MCF 10A (cell line): ENCODE data around the gene GRM2. TPM values are rescaled to one million over a fixed set of nuclear protein-coding genes. Genes with fewer than 3 reads are reported as not detected.

Experiments used
- BruUV-seq: library from RNA; stranded (reverse); fragments of 400-500 nt; replicated peaks from 2 replicates; lab custom pipeline; 2021; lab: Mats Ljungman, UMichigan
- CTCF ChIA-PET: fragments of 300-600 bp; sonication (Branson Sonifier 250); formaldehyde crosslinking; extraction: SDS; loops from one replicate; lab custom pipeline; 2021; ENCODE audit warnings: antibody characterized with exemption, inconsistent platforms; lab: Yijun Ruan, JAX
- POLR2A ChIA-PET: fragments of 300-600, 350-650 bp; sonication (Branson Sonifier 250); formaldehyde crosslinking; extraction: SDS; loops from one replicate; lab custom pipeline; 2020; ENCODE audit warnings: antibody characterized with exemption, inconsistent platforms; lab: Yijun Ruan, JAX
- DNase-seq: peaks from one replicate; pipeline ENCODE4 v3.0.0-alpha.2; 2018; ENCODE audit not compliant: unreplicated experiment
- H3K27ac Mint-ChIP-seq: one replicate; pipeline ENCODE4 v1.8.0; 2022; ENCODE audit warnings: mild to moderate bottlenecking, low read depth, mixed read lengths; ENCODE audit not compliant: unreplicated experiment
- H3K27me3 Mint-ChIP-seq: one replicate; pipeline ENCODE4 v1.8.0; 2022; ENCODE audit warnings: mixed read lengths; ENCODE audit not compliant: insufficient read depth, unreplicated experiment
- H3K36me3 Mint-ChIP-seq: one replicate; pipeline ENCODE4 v1.8.0; 2022; ENCODE audit warnings: mild to moderate bottlenecking, moderate library complexity, mixed read lengths; ENCODE audit not compliant: insufficient read depth, unreplicated experiment
- H3K4me1 Mint-ChIP-seq: one replicate; pipeline ENCODE4 v1.8.0; 2022; ENCODE audit warnings: mixed read lengths; ENCODE audit not compliant: insufficient read depth, unreplicated experiment
- H3K4me3 Mint-ChIP-seq: one replicate; pipeline ENCODE4 v1.8.0; 2022; ENCODE audit warnings: mild to moderate bottlenecking, moderate library complexity, mixed read lengths; ENCODE audit not compliant: unreplicated experiment
- H3K9me3 Mint-ChIP-seq: one replicate; pipeline ENCODE4 v1.8.0; 2022; ENCODE audit warnings: mixed read lengths; ENCODE audit not compliant: unreplicated experiment
- intact Hi-C: fragments of 100-400 bp; cut with micrococcal nuclease; formaldehyde crosslinking; loops from 2 replicates; pipeline ENCODE4 v1.14.1; 2022
- total RNA-seq: library from RNA; stranded (reverse); gene quantifications from 2 replicates; pipeline ENCODE4 v1.2.3, GENCODE V29; 2022
- TF ChIP-seq, protein P1 (sequence below): fragments of 200-600 bp; IDR thresholded peaks from one replicate; pipeline ENCODE4 v1.8.0; 2022; ENCODE audit warnings: antibody characterized with exemption, mild to moderate bottlenecking; ENCODE audit not compliant: unreplicated experiment

Gene GRM2
- total RNA-seq, 1 experiment from 2014 or later, result 0.23 TPM

DNA sequence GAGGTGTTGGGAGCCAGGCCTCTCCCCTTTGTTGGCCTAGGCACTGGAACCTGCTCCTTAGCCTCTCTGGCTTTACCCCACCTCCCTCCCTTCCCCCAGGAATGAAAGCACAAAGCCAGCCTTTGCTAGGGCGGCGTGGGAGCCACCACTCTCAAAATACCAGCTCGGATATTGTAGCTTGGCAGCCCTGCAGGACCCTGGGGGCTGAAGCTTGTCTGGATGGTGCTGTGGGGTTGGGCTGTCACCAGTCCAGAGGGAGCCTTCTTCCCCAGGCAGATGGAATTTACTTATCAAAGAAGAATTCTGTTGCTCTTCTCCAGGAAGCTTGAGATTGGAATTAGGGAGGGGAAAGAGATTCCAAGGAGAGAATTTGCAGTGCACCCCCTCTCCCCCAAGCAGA is 14.9 kb upstream of the GRM2 start:
- no TSS peak for BruUV-seq
- Mint-ChIP-seq H3K36me3 (peaks cover 59% of the 10 kb centered on the region), H3K4me3 (no peak overlapping the region), H3K27me3 (no peaks in the 10 kb centered on the region), H3K9me3 (no peaks in the 10 kb centered on the region), H3K27ac (peak overlapping the region; percentile 14), H3K4me1 (peaks cover 6% of the 10 kb centered on the region)
- ChIA-PET CTCF (interaction anchor here (0.6 to 2.3 kb wide), 4 partner anchors 11 to 303 kb away, joined by 3 to 12 read pairs (median 4); no protein-coding TSS in a partner anchor), POLR2A (no interaction called here)
- no peak for DNase-seq
- TF ChIP-seq, protein P1, sequence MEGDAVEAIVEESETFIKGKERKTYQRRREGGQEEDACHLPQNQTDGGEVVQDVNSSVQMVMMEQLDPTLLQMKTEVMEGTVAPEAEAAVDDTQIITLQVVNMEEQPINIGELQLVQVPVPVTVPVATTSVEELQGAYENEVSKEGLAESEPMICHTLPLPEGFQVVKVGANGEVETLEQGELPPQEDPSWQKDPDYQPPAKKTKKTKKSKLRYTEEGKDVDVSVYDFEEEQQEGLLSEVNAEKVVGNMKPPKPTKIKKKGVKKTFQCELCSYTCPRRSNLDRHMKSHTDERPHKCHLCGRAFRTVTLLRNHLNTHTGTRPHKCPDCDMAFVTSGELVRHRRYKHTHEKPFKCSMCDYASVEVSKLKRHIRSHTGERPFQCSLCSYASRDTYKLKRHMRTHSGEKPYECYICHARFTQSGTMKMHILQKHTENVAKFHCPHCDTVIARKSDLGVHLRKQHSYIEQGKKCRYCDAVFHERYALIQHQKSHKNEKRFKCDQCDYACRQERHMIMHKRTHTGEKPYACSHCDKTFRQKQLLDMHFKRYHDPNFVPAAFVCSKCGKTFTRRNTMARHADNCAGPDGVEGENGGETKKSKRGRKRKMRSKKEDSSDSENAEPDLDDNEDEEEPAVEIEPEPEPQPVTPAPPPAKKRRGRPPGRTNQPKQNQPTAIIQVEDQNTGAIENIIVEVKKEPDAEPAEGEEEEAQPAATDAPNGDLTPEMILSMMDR, result no peak
- intact Hi-C loops, result no loop called here

DNA sequence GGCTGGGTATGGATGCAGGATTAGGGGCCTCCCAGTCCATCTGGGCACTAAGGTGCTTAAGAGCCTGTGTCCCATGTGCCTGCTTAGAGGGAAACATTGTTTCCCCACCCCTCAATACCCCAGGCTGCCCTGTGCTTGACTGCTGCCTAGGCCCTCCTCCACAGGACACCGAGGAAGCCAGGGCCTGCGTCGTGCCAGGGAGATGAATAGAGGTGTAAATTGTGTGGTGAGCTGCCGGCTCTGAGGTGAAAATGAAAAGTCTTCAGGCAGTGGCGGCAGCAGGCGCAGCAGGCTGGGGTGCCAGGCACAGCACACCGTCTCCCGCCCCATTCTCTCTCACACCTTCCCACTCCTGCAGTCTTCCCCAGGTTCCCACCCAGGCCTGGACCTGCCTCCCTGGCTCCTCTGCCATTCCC is 13.9 kb upstream of the GRM2 start:
- no TSS peak for BruUV-seq
- intact Hi-C loops, result no loop called here
- Mint-ChIP-seq H3K4me1 (no peaks in the 10 kb centered on the region), H3K4me3 (no peak overlapping the region), H3K9me3 (no peaks in the 10 kb centered on the region), H3K27ac (no peak overlapping the region), H3K36me3 (peaks cover 60% of the 10 kb centered on the region), H3K27me3 (no peaks in the 10 kb centered on the region)
- ChIA-PET CTCF (interaction anchor here (1.0 to 1.2 kb wide), 2 partner anchors 191 to 304 kb away, joined by 3 read pairs; no protein-coding TSS in a partner anchor), POLR2A (no interaction called here)
- no peak for DNase-seq
- TF ChIP-seq, protein P1, result no peak

- ChIA-PET POLR2A (interaction anchor here (0.6 to 1.4 kb wide), 2 partner anchors 9 kb away, joined by 3 to 6 read pairs; no protein-coding TSS in a partner anchor), CTCF (interaction anchor here (1.3 to 2.6 kb wide), 2 partner anchors 15 to 27 kb away, joined by 4 to 9 read pairs; no protein-coding TSS in a partner anchor)
- Mint-ChIP-seq H3K4me1 (no peaks in the 10 kb centered on the region), H3K9me3 (no peaks in the 10 kb centered on the region), H3K4me3 (no peak overlapping the region), H3K36me3 (peaks cover 55% of the 10 kb centered on the region), H3K27ac (no peak overlapping the region), H3K27me3 (no peaks in the 10 kb centered on the region)
- no TSS peak for BruUV-seq
- TF ChIP-seq, protein P1, result no peak
- intact Hi-C loops, result no loop called here
- DNase-seq, result no peak
These were observed 9.9 kb upstream of the GRM2 start for GRCh38 chr3:51696954-51697353.

- POLR2A ChIA-PET, result no interaction called here
- DNase-seq, result no peak
- Mint-ChIP-seq H3K9me3 (no peaks in the 10 kb centered on the region), H3K27ac (no peak overlapping the region), H3K4me3 (no peak overlapping the region), H3K4me1 (no peaks in the 10 kb centered on the region), H3K36me3 (peaks cover 52% of the 10 kb centered on the region), H3K27me3 (no peaks in the 10 kb centered on the region)
- CTCF ChIA-PET, result no interaction called here
- BruUV-seq, result no TSS peak
- intact Hi-C loops, result no loop called here
- TF ChIP-seq, protein P1, result no peak
These were observed 8.7 kb upstream of the GRM2 start for GRCh38 chr3:51698209-51698608.
